ENCODE results near the gene PTX3. TPM values are rescaled to one million over a fixed set of nuclear protein-coding genes. Genes with fewer than 3 reads are reported as not detected.

PTX3 gene
- total RNA-seq = 4.4 TPM

GRCh38 chr3:157436583-157437291, at the start of gene PTX3:
Gene PTX3 (plus strand): TSS chr3:157436850. CDS start chr3:157436934, 84 bp downstream.

Other genes starting within 250 kb of the PTX3 start
- 10.5 TPM for gene VEPH1, start 66.6 kb downstream of the PTX3 start, total RNA-seq

All from camera-type eye (tissue), 1 donor.